B cell (primary cell): ENCODE data around the gene PTPRM. TPM values are rescaled to one million over a fixed set of nuclear protein-coding genes. Genes with fewer than 3 reads are reported as not detected.

ENCODE experiments used
- ATAC-seq: fragments of 200-7000 bp; cut with Tn5 transposase; one replicate; pipeline ENCODE4 v1.10.0; 2021; ENCODE audit warnings: low read depth, mild to moderate bottlenecking, moderate number of reproducible peaks, moderate library complexity
- CTCF ChIA-PET: fragments of 350-600 bp; sonication (Branson Sonifier 250); formaldehyde crosslinking; loops from one replicate; lab custom pipeline; 2021; ENCODE audit warnings: antibody characterized with exemption, inconsistent platforms; lab: Charles Lee
- POLR2A ChIA-PET: fragments of 350-600 bp; sonication (Branson Sonifier 250); formaldehyde crosslinking; loops from one replicate; lab custom pipeline; 2021; ENCODE audit warnings: antibody characterized with exemption; lab: Charles Lee
- DNase-seq: peaks from one replicate; pipeline ENCODE4 v3.0.0; 2013
- H2AFZ ChIP-seq: 2 replicates; pipeline ENCODE4 v1.6.1; 2012; ENCODE audit warnings: mild to moderate bottlenecking, low read depth, low read length; ENCODE audit not compliant: insufficient read depth, poor library complexity, severe bottlenecking
- H3K27ac ChIP-seq, 2 donors: 1 replicate in 1 of 2; 2 replicates in 1 of 2; pipeline ENCODE4 v1.5.1; 2012 to 2013; ENCODE audit warnings: low read length in 2 of 2, mild to moderate bottlenecking in 2 of 2, moderate library complexity in 1 of 2
- H3K27me3 ChIP-seq, 4 experiments: fragments of 200-600 bp in 1 of 4; sonication (generic) in 1 of 4; replicated peaks in 1 of 4; 1 replicate in 2 of 4; 2 replicates in 2 of 4; pipeline versions ENCODE4 v1.6.1 to v1.7.0; 2013 to 2016; ENCODE audit warnings: low read length in 3 of 4, mild to moderate bottlenecking in 2 of 4, mixed read lengths in 1 of 4, moderate library complexity in 1 of 4; ENCODE audit not compliant: insufficient read depth in 4 of 4, control insufficient read depth in 3 of 4; ENCODE audit errors: control extremely low read depth in 1 of 4
- H3K36me3 ChIP-seq, 2 experiments: replicated peaks in 1 of 2; 1 replicate in 1 of 2; 2 replicates in 1 of 2; pipeline versions ENCODE4 v1.6.1 to v1.7.1; 2013; ENCODE audit warnings: low read length in 1 of 2; ENCODE audit not compliant: insufficient read depth in 2 of 2, control insufficient read depth in 1 of 2; ENCODE audit errors: control extremely low read depth in 1 of 2, extremely low read depth in 1 of 2
- H3K4me1 ChIP-seq, 2 donors: fragments of 200-600 bp in 1 of 2; sonication (generic) in 1 of 2; 1 replicate in 1 of 2; 2 replicates in 1 of 2; pipeline versions ENCODE4 v1.5.1 to v1.6.1; 2013 to 2017; ENCODE audit warnings: low read length in 2 of 2; ENCODE audit not compliant: control insufficient read depth in 2 of 2, insufficient read depth in 2 of 2
- H3K4me2 ChIP-seq: replicated peaks from 2 replicates; pipeline ENCODE3; 2012; ENCODE audit warnings: mild to moderate bottlenecking, low read depth, low read length; ENCODE audit not compliant: poor library complexity, severe bottlenecking
- H3K4me3 ChIP-seq, 5 experiments: fragments of 200-600 bp in 1 of 5; sonication (generic) in 1 of 5; 1 replicate in 3 of 5; 2 replicates in 2 of 5; pipeline versions ENCODE4 v1.5.1 to v1.7.0; 2011 to 2016; ENCODE audit warnings: low read length in 4 of 5, mild to moderate bottlenecking in 4 of 5, low read depth in 2 of 5, control low read depth in 1 of 5, moderate library complexity in 1 of 5; ENCODE audit not compliant: insufficient read depth in 1 of 5; ENCODE audit errors: control extremely low read depth in 1 of 5, extremely low read depth in 1 of 5
- H3K79me2 ChIP-seq: fragments of 200-600 bp; sonication (generic); one replicate; pipeline ENCODE4 v1.6.0; 2016; ENCODE audit warnings: low read length; ENCODE audit not compliant: control insufficient read depth, insufficient read depth
- H3K9ac ChIP-seq: fragments of 200-600 bp; sonication (generic); 2 replicates; pipeline ENCODE4 v1.6.1; 2017; ENCODE audit warnings: mild to moderate bottlenecking, low read length, moderate library complexity
- H3K9me3 ChIP-seq, 3 donors: one replicate each; pipeline versions ENCODE4 v1.6.1 to v1.7.1; 2013; ENCODE audit warnings: low read length in 2 of 3; ENCODE audit not compliant: control insufficient read depth in 2 of 3, insufficient read depth in 1 of 3; ENCODE audit errors: control extremely low read depth in 1 of 3
- H4K20me1 ChIP-seq: 2 replicates; pipeline ENCODE4 v1.6.0; 2012; ENCODE audit warnings: mild to moderate bottlenecking, low read length; ENCODE audit not compliant: insufficient read depth, control insufficient read depth, poor library complexity, severe bottlenecking
- H3K27ac Mint-ChIP-seq: one replicate; pipeline ENCODE4 v1.8.0; 2021; ENCODE audit warnings: mixed read lengths
- H3K27me3 Mint-ChIP-seq: one replicate; pipeline ENCODE4 v1.8.0; 2021; ENCODE audit warnings: mixed read lengths
- H3K4me1 Mint-ChIP-seq: one replicate; pipeline ENCODE4 v1.8.0; 2021; ENCODE audit warnings: mixed read lengths
- H3K4me3 Mint-ChIP-seq: one replicate; pipeline ENCODE4 v1.8.0; 2021; ENCODE audit warnings: mixed read lengths
- H3K9me3 Mint-ChIP-seq: one replicate; pipeline ENCODE4 v1.8.0; 2022; ENCODE audit warnings: mixed read lengths; ENCODE audit not compliant: insufficient read depth
- EZH2 ChIP-seq: IDR thresholded peaks from 2 replicates; pipeline ENCODE4 v1.6.1; 2012; ENCODE audit warnings: borderline replicate concordance, low read depth, mild to moderate bottlenecking, moderate library complexity, low read length; ENCODE audit not compliant: insufficient read depth, poor library complexity, severe bottlenecking
- WGBS: methylation state at CpG from one replicate; pipeline ENCODE4 v1.1.5; 2013; ENCODE audit warnings: missing lambda C conversion rate; ENCODE audit not compliant: insufficient coverage; 5-methylcytosine and 5-hydroxymethylcytosine counted together
- intact Hi-C: fragments of 100-400 bp; cut with micrococcal nuclease; formaldehyde crosslinking; loops from one replicate; pipeline ENCODE4 v1.10.0; 2022
- polyA plus RNA-seq: library from polyadenylated mRNA; depleted of rRNA; stranded (reverse); fragments of >200 nt; gene quantifications from 2 replicates; pipeline ENCODE4 v1.2.3, GENCODE V29; 2012
- total RNA-seq, 2 donors: library from RNA; stranded (reverse); fragments of 120-200 nt in 1 of 2; gene quantifications; 1 replicate in 1 of 2; 2 replicates in 1 of 2; pipeline versions ENCODE4 v1.2.3 to v1.2.4, GENCODE V29; 2013 to 2022
- TF ChIP-seq, protein P1 (sequence below): fragments of 200-600 bp; IDR thresholded peaks from one replicate; pipeline ENCODE4 v1.8.0; 2022; ENCODE audit warnings: antibody characterized with exemption, mild to moderate bottlenecking

Gene PTPRM
- total and polyA plus RNA-seq, 2 donors (not counting 1 experiment from before 2014, with no cell fraction given) = 0.20 to 0.89 TPM

DNA sequence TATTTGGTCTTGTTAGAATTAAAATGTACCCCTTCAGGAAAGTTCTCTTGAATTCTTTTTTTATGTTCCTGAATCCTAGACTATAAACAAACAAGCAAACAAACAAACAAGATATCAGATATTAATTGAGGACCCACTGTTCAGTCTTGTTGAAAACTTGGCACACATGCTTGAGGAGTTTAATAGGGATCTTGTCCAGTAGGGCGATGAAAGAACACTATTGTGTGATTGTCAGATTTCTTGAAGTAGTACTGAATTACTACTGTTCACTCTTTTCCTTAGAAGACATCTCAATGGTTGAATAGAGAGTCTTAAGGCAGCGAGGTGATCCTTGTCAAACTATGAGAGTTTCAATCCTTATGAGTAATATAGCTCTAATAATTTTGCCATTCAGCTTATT is 130.2 kb downstream of the PTPRM start:
- Mint-ChIP-seq H3K27me3 (no peaks in the 10 kb centered on the region), H3K27ac (no peak overlapping the region), H3K4me3 (no peak overlapping the region), H3K4me1 (no peaks in the 10 kb centered on the region), H3K9me3 (peaks cover 6% of the 10 kb centered on the region)
- POLR2A ChIA-PET = no interaction called here
- CTCF ChIA-PET = no interaction called here
- TF ChIP-seq, protein P1, sequence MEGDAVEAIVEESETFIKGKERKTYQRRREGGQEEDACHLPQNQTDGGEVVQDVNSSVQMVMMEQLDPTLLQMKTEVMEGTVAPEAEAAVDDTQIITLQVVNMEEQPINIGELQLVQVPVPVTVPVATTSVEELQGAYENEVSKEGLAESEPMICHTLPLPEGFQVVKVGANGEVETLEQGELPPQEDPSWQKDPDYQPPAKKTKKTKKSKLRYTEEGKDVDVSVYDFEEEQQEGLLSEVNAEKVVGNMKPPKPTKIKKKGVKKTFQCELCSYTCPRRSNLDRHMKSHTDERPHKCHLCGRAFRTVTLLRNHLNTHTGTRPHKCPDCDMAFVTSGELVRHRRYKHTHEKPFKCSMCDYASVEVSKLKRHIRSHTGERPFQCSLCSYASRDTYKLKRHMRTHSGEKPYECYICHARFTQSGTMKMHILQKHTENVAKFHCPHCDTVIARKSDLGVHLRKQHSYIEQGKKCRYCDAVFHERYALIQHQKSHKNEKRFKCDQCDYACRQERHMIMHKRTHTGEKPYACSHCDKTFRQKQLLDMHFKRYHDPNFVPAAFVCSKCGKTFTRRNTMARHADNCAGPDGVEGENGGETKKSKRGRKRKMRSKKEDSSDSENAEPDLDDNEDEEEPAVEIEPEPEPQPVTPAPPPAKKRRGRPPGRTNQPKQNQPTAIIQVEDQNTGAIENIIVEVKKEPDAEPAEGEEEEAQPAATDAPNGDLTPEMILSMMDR = no peak
- TF ChIP-seq EZH2 = no peak
- H3K27me3 ChIP-seq = no peaks in the 10 kb centered on the region
- H3K9ac ChIP-seq = no peak overlapping the region
- no peak for DNase-seq
- no peak overlapping the region for H3K4me3 ChIP-seq
- H3K4me2 ChIP-seq = no peak overlapping the region
- no peaks in the 10 kb centered on the region for H3K4me1 ChIP-seq
- no CpG with 5 or more reads among the region's 2 CpGs for WGBS
- H4K20me1 ChIP-seq = no peaks in the 10 kb centered on the region
- H2AFZ ChIP-seq = no peak overlapping the region
- H3K27ac ChIP-seq = no peak overlapping the region
- H3K9me3 ChIP-seq = no peaks in the 10 kb centered on the region
- intact Hi-C loops = no loop called here
- no peaks in the 10 kb centered on the region for H3K36me3 ChIP-seq
- H3K79me2 ChIP-seq = no peaks in the 10 kb centered on the region
- no peak for ATAC-seq

GRCh38 chr18:7711495-7711894 is 144.4 kb downstream of the PTPRM start:
- Histone ChIP-seq H3K36me3 (no peaks in the 10 kb centered on the region), H2AFZ (no peak overlapping the region), H4K20me1 (no peaks in the 10 kb centered on the region), H3K4me1 (no peaks in the 10 kb centered on the region), H3K27me3 (no peaks in the 10 kb centered on the region), H3K4me2 (no peak overlapping the region), H3K27ac (no peak overlapping the region), H3K9me3 (peaks cover 0 to 4% (median 0%) of the 10 kb centered on the region in 3 donors), H3K4me3 (no peak overlapping the region), H3K79me2 (no peaks in the 10 kb centered on the region), H3K9ac (no peak overlapping the region)
- ChIA-PET CTCF (no interaction called here), POLR2A (no interaction called here)
- WGBS = 67% methylated on average over 1 of the region's 2 CpGs
- ATAC-seq (no peak), DNase-seq (no peak)
- TF ChIP-seq EZH2 = no peak
- TF ChIP-seq, protein P1 = no peak
- no peaks in the 10 kb centered on the region for H3K9me3 Mint-ChIP-seq
- intact Hi-C loops = no loop called here
- no peak overlapping the region for H3K27ac Mint-ChIP-seq
- H3K4me3 Mint-ChIP-seq = no peak overlapping the region
- no peaks in the 10 kb centered on the region for H3K4me1 Mint-ChIP-seq
- no peaks in the 10 kb centered on the region for H3K27me3 Mint-ChIP-seq
